Panc1 (cell line): ENCODE data around the gene GRN. TPM values are rescaled to one million over a fixed set of nuclear protein-coding genes. Genes with fewer than 3 reads are reported as not detected.
A peak's percentile ranks its signal among the peaks of the same experiment; 100 is the strongest.

Experiments
- ATAC-seq: fragments of 200-7000 bp; cut with Tn5 transposase; 2 replicates; pipeline ENCODE4 v1.9.1; 2020; ENCODE audit warnings: mild to moderate bottlenecking, moderate library complexity
- BruUV-seq: library from RNA; stranded (reverse); fragments of 400-500 nt; replicated peaks from 2 replicates; lab custom pipeline; 2021; lab: Mats Ljungman, UMichigan
- CTCF ChIA-PET: fragments of 300-600 bp; sonication (Branson Sonifier 250); formaldehyde crosslinking; loops from one replicate; lab custom pipeline; 2022; ENCODE audit warnings: antibody characterized with exemption; lab: Charles Lee
- POLR2A ChIA-PET: fragments of 300-600 bp; sonication (Branson Sonifier 250); formaldehyde crosslinking; loops from one replicate; lab custom pipeline; 2022; ENCODE audit warnings: antibody characterized with exemption; lab: Charles Lee
- DNase-seq: peaks from one replicate; pipeline ENCODE4 v3.0.0-alpha.2; 2010; ENCODE audit warnings: low read depth, low spot score
- H3K27ac ChIP-seq: 2 replicates; pipeline ENCODE4 v1.5.1; 2011; ENCODE audit warnings: mild to moderate bottlenecking, low read length, inconsistent platforms
- H3K27me3 ChIP-seq: fragments of 200-500 bp; sonication (Bioruptor generic); 2 replicates; pipeline ENCODE4 v1.6.0; 2014; ENCODE audit warnings: low read length, inconsistent platforms; ENCODE audit not compliant: control insufficient read depth, insufficient read depth
- H3K36me3 ChIP-seq: fragments of 200-500 bp; sonication (Bioruptor generic); 2 replicates; pipeline ENCODE4 v1.5.1; 2014; ENCODE audit warnings: inconsistent platforms, mild to moderate bottlenecking, low read length, moderate library complexity; ENCODE audit not compliant: control insufficient read depth, insufficient read depth
- H3K4me1 ChIP-seq: 2 replicates; pipeline ENCODE4 v1.5.1; 2011; ENCODE audit warnings: inconsistent platforms, mild to moderate bottlenecking, low read length, moderate library complexity; ENCODE audit not compliant: control insufficient read depth, insufficient read depth
- H3K4me3 ChIP-seq, 2 experiments: 2 replicates each; pipeline ENCODE4 v1.5.1; 2011 to 2012; ENCODE audit warnings: low read depth in 2 of 2, low read length in 2 of 2, mild to moderate bottlenecking in 2 of 2, inconsistent platforms in 1 of 2, moderate library complexity in 1 of 2
- H3K9me3 ChIP-seq: fragments of 200-500 bp; sonication (Bioruptor generic); 2 replicates; pipeline ENCODE4 v1.5.1; 2014; ENCODE audit warnings: low read depth, mild to moderate bottlenecking, inconsistent platforms, low read length, moderate library complexity; ENCODE audit not compliant: control insufficient read depth, insufficient read depth
- POLR2AphosphoS5 ChIP-seq: IDR thresholded peaks from 2 replicates; pipeline ENCODE4 v1.6.1; 2012; ENCODE audit warnings: mild to moderate bottlenecking, low read depth, low read length, moderate library complexity
- SIN3A ChIP-seq: IDR thresholded peaks from 2 replicates; pipeline ENCODE4 v1.6.1; 2012; ENCODE audit warnings: low read depth, mild to moderate bottlenecking, low read length, moderate library complexity, borderline replicate concordance; ENCODE audit not compliant: insufficient read depth
- TCF7L2 ChIP-seq: IDR thresholded peaks from 2 replicates; pipeline ENCODE4 v1.6.1; 2011; ENCODE audit warnings: mild to moderate bottlenecking, low read depth, low read length, inconsistent platforms
- in situ Hi-C: cut with HindIII; loops from 2 replicates; pipeline ENCODE4 v1.10.0; 2016; ENCODE audit warnings: low sequenced_read_pairs, low pct_unique_long_range_greater_than_20kb
- intact Hi-C: fragments of 100-400 bp; cut with micrococcal nuclease; formaldehyde crosslinking; loops from one replicate; pipeline ENCODE4 v1.10.0; 2022; ENCODE audit not compliant: unreplicated experiment
- total RNA-seq: library from RNA; stranded (reverse); gene quantifications from one replicate; pipeline ENCODE4 v1.2.1, GENCODE V29; 2021; ENCODE audit not compliant: unreplicated experiment
- TF ChIP-seq, protein P1 (sequence below), 2 experiments: IDR thresholded peaks; 2 replicates each; pipeline ENCODE4 v1.6.1; 2011 to 2012; ENCODE audit warnings: low read depth in 2 of 2, control low read depth in 1 of 2, low read length in 1 of 2, mild to moderate bottlenecking in 1 of 2, moderate library complexity in 1 of 2; ENCODE audit not compliant: insufficient read depth in 1 of 2
- TF ChIP-seq, protein P2 (sequence below): fragments of 450-650 bp; IDR thresholded peaks from 2 replicates; pipeline ENCODE4 v1.5.1; 2017; ENCODE audit warnings: mild to moderate bottlenecking

GRN gene
- total RNA-seq, 1 experiment from 2014 or later = 304 TPM

DNA sequence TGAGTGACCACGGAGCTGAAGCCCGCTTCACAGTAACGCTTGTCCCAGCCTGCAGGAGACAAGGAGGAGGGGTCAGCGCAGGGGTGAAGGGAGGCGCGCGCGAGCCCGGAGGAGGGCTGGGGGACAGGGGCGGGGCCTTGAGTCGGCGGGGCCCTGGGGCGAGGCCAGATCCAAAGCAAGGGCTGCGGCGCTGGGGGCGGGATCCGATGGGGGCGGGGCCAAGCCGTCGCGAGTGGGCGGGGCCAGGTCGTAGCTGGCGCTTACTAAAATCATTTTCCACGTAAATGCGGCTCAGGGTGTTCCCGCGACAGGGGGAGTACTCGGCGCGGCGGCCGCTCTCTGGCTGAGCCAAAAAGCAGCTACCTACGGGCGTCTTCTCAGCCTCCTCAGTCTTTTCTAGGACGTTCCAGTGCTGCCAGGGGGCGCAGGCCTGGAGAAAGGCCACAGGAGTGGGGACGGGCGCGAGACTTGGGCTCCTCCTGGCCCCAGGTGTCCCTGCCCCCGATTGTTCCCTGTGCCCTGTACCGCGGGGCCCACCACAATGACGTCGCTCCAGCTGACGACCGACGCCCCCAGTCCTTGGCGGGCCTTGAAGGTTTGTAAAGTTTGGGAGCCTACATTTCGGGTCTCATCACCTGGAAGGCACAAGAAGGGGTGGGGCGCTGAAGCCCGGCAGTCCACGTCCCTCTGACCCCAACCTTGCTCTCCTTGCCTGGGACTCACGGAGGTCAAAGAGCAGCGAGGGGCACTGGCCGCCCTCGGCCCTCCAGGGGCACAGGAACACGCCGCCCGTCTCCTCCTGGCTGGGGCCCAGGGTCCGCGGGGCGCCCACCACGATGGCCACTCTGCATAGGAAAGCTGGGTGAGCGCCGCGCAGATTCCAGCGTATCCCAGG, 40.4 kb downstream of the GRN start:
- Histone ChIP-seq H3K4me3 (peak overlapping the region; percentile 50 to 64), H3K9me3 (no peaks in the 10 kb centered on the region), H3K36me3 (no peaks in the 10 kb centered on the region), H3K27ac (no peak overlapping the region), H3K4me1 (peaks cover 2% of the 10 kb centered on the region; the same call in 1 of the 2 replicates), H3K27me3 (no peaks in the 10 kb centered on the region)
- intact Hi-C loops (no loop called here), in situ Hi-C loops (no loop called here)
- no TSS peak for BruUV-seq
- DNase-seq (no peak), ATAC-seq (peak; percentile 89)
- CTCF ChIA-PET = interaction anchor here (0.6 to 0.7 kb wide), 2 partner anchors 19 to 107 kb away, joined by 3 to 4 read pairs; no protein-coding TSS in a partner anchor
- POLR2A ChIA-PET = no interaction called here
- TF ChIP-seq SIN3A = no peak
- TF ChIP-seq, protein P1, sequence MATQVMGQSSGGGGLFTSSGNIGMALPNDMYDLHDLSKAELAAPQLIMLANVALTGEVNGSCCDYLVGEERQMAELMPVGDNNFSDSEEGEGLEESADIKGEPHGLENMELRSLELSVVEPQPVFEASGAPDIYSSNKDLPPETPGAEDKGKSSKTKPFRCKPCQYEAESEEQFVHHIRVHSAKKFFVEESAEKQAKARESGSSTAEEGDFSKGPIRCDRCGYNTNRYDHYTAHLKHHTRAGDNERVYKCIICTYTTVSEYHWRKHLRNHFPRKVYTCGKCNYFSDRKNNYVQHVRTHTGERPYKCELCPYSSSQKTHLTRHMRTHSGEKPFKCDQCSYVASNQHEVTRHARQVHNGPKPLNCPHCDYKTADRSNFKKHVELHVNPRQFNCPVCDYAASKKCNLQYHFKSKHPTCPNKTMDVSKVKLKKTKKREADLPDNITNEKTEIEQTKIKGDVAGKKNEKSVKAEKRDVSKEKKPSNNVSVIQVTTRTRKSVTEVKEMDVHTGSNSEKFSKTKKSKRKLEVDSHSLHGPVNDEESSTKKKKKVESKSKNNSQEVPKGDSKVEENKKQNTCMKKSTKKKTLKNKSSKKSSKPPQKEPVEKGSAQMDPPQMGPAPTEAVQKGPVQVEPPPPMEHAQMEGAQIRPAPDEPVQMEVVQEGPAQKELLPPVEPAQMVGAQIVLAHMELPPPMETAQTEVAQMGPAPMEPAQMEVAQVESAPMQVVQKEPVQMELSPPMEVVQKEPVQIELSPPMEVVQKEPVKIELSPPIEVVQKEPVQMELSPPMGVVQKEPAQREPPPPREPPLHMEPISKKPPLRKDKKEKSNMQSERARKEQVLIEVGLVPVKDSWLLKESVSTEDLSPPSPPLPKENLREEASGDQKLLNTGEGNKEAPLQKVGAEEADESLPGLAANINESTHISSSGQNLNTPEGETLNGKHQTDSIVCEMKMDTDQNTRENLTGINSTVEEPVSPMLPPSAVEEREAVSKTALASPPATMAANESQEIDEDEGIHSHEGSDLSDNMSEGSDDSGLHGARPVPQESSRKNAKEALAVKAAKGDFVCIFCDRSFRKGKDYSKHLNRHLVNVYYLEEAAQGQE (IDR thresholded peaks at IDR 0.05; ENCODE audit: insufficient read depth in 1 of 2, low read depth in 2 of 2, low read length in 1 of 2) = no peak
- TF ChIP-seq, protein P2, sequence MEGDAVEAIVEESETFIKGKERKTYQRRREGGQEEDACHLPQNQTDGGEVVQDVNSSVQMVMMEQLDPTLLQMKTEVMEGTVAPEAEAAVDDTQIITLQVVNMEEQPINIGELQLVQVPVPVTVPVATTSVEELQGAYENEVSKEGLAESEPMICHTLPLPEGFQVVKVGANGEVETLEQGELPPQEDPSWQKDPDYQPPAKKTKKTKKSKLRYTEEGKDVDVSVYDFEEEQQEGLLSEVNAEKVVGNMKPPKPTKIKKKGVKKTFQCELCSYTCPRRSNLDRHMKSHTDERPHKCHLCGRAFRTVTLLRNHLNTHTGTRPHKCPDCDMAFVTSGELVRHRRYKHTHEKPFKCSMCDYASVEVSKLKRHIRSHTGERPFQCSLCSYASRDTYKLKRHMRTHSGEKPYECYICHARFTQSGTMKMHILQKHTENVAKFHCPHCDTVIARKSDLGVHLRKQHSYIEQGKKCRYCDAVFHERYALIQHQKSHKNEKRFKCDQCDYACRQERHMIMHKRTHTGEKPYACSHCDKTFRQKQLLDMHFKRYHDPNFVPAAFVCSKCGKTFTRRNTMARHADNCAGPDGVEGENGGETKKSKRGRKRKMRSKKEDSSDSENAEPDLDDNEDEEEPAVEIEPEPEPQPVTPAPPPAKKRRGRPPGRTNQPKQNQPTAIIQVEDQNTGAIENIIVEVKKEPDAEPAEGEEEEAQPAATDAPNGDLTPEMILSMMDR = no peak; the same call in 1 of the 2 replicates
- TF ChIP-seq TCF7L2 = no peak
- TF ChIP-seq POLR2AphosphoS5 = no peak

DNA sequence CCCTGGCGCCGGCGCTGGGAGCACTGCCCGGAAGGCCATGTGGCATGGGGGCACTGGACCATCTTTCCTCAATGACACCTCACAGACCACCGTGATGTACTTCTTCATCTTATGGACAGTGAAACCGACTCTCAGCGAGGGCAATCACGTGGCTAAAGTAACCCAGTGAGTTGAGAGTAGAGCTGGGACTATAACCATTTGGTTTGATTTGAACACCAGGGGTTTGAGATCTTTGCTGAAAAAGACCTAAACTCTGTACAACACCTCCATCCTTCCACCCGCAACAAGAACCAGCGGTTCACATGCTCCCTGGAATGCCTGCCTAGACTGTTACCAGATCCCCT, 41.1 kb downstream of the GRN start:
- TF ChIP-seq TCF7L2 (no peak), POLR2AphosphoS5 (no peak), SIN3A (no peak)
- TF ChIP-seq, protein P1 (IDR thresholded peaks at IDR 0.05; ENCODE audit: insufficient read depth in 1 of 2, low read depth in 2 of 2, low read length in 1 of 2) = no peak
- TF ChIP-seq, protein P2 = no peak
- Histone ChIP-seq H3K4me3 (no peak overlapping the region; a peak in 1 of 4 replicates), H3K27ac (no peak overlapping the region), H3K27me3 (no peaks in the 10 kb centered on the region), H3K4me1 (peaks cover 2% of the 10 kb centered on the region; the same call in 1 of the 2 replicates), H3K36me3 (no peaks in the 10 kb centered on the region), H3K9me3 (no peaks in the 10 kb centered on the region)
- ATAC-seq = no peak
- in situ Hi-C loops = no loop called here
- ChIA-PET CTCF (no interaction called here), POLR2A (no interaction called here)
- intact Hi-C loops = no loop called here
- no TSS peak for BruUV-seq
- no peak for DNase-seq
